Fibroblast of skin of back (primary cell): ENCODE measurements around the gene TREML2.
"Not testable (repeated sequence)": the region's sequence is repeated elsewhere in the genome, so short reads cannot be mapped to it uniquely, and the experiment has no call there.

Experiments used
- DNase-seq: peaks from one replicate; pipeline ENCODE4 v3.0.0-alpha.2; 2013

TREML2 gene

GRCh38 chr6:41208439-41209106 lies 7.6 kb upstream of the TREML2 start:
- no peak for DNase-seq

GRCh38 chr6:41204156-41204555 lies 3.2 kb upstream of the TREML2 start:
- DNase-seq = no peak

DNA sequence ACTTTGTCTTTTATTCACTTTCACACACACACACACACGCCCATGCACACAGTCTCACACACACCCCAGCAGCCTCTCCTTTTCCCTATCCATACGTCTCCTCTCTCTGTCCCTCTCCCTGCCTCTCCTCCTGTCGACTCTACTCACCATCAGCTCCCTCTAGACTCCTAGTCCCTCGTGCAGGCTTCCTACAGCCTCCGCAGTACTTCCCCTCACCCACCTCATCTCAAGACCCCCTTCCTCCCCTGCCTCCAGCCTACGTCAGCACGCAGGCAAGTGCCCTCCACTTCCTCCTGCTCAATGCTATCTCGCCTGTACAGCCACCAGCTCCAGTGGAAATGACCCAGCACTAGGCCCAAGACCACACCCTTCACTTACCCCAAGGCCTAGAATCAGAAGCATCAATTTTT lies 820 bp upstream of the TREML2 start:
- no peak for DNase-seq

DNA sequence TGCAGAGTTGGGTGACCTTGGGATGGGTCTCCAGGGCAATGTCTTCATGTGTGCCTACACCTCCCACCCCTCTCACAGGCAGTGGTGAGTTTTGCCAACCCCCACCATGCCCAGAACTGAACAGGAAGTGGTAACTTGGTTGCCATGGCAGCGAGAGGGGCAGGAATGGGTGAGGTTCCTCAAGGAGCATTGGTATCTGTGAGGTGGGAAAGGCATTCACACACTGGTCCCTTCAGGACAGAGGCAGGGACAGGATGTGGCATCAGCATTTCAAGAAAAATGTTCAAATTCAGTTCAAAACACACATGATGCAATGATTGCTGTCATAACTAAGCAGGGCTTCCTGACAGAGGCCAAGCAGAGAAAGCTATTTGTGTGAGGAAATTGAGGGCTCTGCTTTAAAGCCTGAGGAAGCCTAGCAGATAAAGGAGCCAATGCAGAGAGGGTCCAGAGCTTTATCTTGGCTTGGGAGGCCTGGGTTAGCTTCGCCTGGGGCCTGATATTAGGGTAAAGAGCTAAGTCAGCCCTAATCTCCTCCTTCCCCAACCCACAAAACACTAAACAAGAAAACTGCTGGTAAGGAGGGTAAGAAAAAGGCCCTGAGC lies 551 bp downstream of the TREML2 start:
- peak; percentile 48 for DNase-seq

GRCh38 chr6:41199552-41200246 lies 1.2 kb downstream of the TREML2 start:
- no peak for DNase-seq

DNA sequence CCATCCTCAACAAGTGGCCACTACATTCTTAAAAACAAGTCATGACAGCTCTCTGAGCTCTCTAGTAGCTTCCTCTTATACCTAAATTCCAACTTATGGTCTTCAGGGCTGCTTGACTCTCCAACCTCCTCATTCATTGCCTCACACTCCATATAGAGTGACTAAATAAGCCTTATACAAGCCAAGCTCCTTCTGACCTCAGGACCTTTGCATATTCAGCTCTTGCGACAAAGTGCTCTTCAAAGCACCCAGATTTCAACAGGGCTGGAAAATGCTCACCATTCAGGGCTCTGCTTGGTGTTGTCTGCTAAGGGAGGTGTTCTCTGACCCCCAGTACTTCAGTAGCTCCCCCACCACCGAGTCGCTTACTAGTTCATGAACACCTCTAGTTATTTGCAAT lies 3.7 kb downstream of the TREML2 start:
- no peak for DNase-seq

DNA sequence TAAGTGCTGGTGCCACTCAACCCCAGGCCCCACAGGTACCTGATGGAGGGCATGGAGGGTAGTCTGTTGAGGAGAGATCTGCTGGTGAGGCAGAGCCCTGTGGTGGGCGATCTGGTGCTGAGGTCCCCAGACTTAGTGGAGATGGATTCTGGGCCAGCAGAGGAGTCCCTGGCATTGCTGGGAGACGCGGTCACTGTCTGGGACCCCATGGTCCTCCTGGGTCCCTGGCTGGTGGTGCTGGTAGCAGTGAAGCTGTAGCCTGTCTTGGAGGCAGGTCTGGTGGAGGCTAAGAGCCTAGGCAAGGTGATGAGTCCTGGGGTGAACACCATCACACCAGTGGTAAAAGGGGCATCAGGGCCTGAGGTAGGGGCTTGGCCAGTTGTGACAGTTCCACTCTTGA lies 6.6 kb downstream of the TREML2 start:
- DNase-seq = no peak

GRCh38 chr6:41193884-41194283 lies 7.1 kb downstream of the TREML2 start:
- no peak for DNase-seq

DNA sequence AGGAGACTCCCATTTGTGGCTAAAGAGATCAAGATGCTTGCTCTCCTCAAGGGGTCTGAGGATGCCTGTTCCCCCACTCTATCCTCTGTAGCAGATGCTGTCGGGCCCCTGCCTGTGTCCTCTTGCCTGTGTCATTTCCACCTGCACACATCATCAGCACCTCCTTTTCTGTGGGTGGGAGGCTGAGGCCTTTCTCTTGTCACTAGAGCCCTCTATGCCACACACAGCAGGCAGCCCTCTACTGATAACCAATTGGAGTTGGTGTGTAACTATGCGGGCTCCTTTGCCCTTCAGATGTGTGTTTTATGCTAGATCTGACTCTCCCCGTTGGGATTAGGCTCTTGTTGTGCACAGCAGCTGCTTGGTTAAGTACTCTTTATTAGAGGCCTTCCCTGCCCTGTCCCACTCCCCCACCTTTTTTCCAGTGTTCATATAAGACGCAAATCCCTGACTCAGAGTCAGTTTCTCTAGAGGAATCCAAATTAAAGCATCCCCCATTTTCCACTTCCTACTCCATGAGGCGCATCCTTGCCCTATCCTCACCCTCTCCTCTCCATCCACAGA lies 7.7 kb downstream of the TREML2 start:
- no peak for DNase-seq

DNA sequence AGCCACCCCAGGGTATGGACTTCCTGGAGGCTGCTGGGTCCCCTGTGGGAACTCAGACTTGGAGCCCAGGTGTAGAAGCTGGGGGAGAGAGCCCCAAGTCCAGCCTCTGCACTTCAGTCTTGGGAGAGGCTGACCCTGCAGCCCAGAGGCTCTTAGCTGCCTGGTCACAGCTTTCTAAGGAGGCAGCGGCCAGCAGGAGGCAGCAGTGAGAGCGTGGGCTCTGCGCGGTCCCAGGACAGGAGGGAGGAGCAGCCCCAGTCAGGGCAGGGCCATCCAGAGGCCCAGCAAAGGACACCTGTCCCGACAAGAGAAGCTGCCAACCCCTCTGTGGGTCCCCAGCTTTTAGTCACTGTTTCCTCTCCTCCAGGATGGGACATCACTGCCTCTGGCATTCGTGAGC lies 9.4 kb downstream of the TREML2 start:
- DNase-seq = no peak

DNA sequence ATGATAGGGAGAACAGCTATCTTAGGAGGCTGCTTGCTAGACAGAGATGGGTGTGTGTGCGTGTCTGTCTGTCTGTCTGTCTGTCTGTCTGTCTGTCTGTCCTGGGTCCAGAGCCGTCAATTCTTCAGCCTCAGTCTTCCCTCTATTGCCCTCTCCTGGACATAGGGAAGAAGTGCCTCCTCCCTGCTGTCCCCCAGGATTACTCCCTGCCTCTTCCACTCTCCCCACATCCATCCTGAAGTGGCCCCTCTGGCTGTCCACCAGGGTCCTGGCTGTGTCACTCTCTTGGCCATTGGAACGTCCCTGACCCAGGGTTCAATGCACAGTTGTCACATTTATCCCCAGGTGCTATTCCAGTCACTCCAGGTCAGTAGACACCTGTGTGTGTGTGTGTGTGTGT lies 10.2 kb downstream of the TREML2 start:
- no peak for DNase-seq

GRCh38 chr6:41189967-41190366 lies 11.0 kb downstream of the TREML2 start:
- no peak for DNase-seq

GRCh38 chr6:41189046-41189445 lies 11.9 kb downstream of the TREML2 start:
- not testable (repeated sequence) for DNase-seq

- DNase-seq = no peak
Observed at GRCh38 chr6:41187924-41188886, 12.7 kb downstream of the TREML2 start.

GRCh38 chr6:41186031-41186562 lies 14.9 kb downstream of the TREML2 start:
- DNase-seq = no peak

GRCh38 chr6:41184761-41185160 lies 16.2 kb downstream of the TREML2 start:
- no peak for DNase-seq

DNA sequence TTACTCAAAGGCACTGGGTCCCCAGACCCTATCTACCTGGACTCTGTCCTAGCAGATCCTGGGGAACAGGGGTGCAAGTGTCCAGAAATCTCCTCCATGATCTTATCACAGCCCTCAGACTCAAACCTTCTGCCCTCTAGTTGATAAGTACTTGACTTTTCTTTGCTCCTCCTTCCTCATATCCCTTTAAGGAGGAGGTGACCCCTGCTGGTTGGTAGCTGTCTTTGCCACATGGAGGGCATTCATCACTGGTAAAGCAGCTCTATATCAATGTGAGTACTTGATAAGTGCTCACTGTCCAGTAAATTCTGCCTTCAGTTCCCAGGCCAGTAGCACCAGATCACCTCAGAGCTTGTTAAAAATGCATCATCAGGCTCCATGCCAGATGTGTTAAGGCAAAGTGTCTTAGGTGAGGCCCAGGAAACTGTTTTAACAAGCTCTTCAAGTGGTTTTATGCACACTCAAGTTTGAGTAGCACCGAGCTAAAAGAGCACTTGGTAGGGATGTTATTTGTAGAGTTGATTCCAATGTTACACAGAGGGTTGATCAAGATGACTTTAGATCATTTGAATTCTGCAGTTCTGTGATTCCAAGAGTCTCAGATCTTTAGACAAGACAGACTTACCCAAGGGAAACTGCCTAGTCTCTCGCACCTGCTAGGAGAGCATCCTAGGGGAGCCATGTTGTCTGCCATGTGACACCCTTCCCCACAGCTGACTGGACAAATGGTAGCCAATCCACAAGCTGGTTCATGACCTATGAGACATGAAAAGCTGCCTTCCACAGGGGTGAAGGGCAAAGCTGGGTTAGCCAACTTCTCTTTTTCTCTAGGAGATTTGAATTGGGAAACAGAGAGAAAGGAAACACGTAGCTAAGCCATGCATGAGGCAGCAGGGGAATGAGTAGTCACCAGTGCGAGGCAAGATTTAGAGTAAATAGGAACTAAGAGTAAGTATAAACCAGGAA lies 18.6 kb downstream of the TREML2 start:
- peak; percentile 57 for DNase-seq

- no peak for DNase-seq
Observed at GRCh38 chr6:41181566-41181965, 19.4 kb downstream of the TREML2 start.

GRCh38 chr6:41179163-41179562 lies 21.8 kb downstream of the TREML2 start:
- no peak for DNase-seq

DNA sequence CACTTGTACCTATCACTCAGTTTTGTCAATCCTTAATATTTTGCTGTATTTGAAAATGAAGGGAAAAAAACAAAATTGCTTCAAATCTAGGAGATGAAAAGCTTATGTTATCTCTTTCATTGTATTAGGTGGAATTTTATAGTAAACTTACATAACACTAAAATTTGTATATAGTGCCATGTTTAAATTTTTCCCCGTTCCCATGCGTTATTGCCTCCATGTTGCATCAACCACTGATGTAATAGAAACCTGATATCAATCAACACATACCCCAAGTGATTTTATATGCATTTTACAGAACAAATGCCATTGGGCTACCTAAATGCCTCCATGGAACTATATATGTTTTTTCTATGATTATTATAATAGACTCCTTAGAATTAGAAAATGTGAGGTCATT lies 23.3 kb downstream of the TREML2 start:
- DNase-seq = no peak

DNA sequence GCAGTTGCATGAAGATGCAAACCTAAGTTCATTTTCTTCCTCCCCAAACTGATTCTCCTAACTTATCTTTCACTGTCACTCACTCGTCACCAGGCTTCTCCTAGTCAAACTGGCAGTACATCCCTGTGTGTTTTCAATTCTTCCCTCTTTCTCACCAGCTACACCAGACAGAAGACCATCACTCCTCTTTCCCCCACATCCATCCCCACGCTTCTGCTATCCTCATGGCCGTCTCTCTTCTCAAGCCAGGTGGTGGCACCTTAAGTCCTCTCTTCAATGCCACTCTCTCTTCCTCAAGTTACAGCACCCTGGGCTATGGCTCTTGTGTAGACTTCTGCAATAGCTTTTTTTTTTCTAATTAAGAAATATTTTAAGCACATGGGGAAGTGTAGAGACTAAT lies 23.7 kb downstream of the TREML2 start:
- DNase-seq = no peak
